HepG2 (cell line): ENCODE data around the gene HSPA1A. TPM values are rescaled to one million over a fixed set of nuclear protein-coding genes. Genes with fewer than 3 reads are reported as not detected.

ENCODE experiments used
- ATAD3A ChIP-seq: sonication (generic); formaldehyde crosslinking; IDR thresholded peaks from 2 replicates; pipeline ENCODE4 v1.4.0; 2020; ENCODE audit warnings: missing genetic modification reagents
- ATF1 ChIP-seq: IDR thresholded peaks from 2 replicates; pipeline ENCODE4 v1.6.1; 2016; ENCODE audit warnings: mild to moderate bottlenecking, control low read depth
- ELF4 ChIP-seq: sonication (generic); formaldehyde crosslinking; IDR thresholded peaks from 2 replicates; pipeline ENCODE4 v1.5.0; 2020; ENCODE audit warnings: missing genetic modification reagents, mild to moderate bottlenecking, moderate library complexity, borderline replicate concordance
- GABPA ChIP-seq, 2 experiments: IDR thresholded peaks; 2 replicates each; pipeline ENCODE4 v1.6.1; 2011 to 2016; ENCODE audit warnings: low read depth in 2 of 2, low read length in 1 of 2, missing biosample characterization in 1 of 2, missing genetic modification characterization in 1 of 2
- PAF1 ChIP-seq: IDR thresholded peaks from 2 replicates; pipeline ENCODE4 v1.6.1; 2016; ENCODE audit warnings: missing genetic modification reagents, missing compliant biosample characterization
- RBAK ChIP-seq: sonication (generic); formaldehyde crosslinking; IDR thresholded peaks from 2 replicates; pipeline ENCODE4 v1.5.1; 2020; ENCODE audit warnings: mild to moderate bottlenecking, missing genetic modification reagents
- RFXANK ChIP-seq: IDR thresholded peaks from 2 replicates; pipeline ENCODE4 v1.6.1; 2016
- SOX13 ChIP-seq, 3 experiments: fragments of 450-650 bp in 1 of 3; sonication (generic) in 1 of 3; formaldehyde crosslinking in 1 of 3; IDR thresholded peaks in 2 of 3; conservative IDR thresholded peaks in 1 of 3; 2 replicates each; pipeline versions ENCODE4 v1.5.0 to v1.6.1; 2016 to 2020; ENCODE audit warnings: antibody characterized with exemption in 1 of 3, mild to moderate bottlenecking in 1 of 3, missing compliant biosample characterization in 1 of 3, missing genetic modification reagents in 1 of 3, moderate library complexity in 1 of 3
- XBP1 ChIP-seq: sonication (generic); formaldehyde crosslinking; IDR thresholded peaks from 2 replicates; pipeline ENCODE4 v1.5.0; 2020; ENCODE audit warnings: missing genetic modification reagents
- XRCC5 ChIP-seq: fragments of 200-400 bp; formaldehyde crosslinking; optimal IDR thresholded peaks from 2 replicates; pipeline ENCODE3; 2017; ENCODE audit warnings: mild to moderate bottlenecking, low read length
- ZNF224 ChIP-seq: sonication (generic); formaldehyde crosslinking; IDR thresholded peaks from 2 replicates; pipeline ENCODE4 v1.5.0; 2020; ENCODE audit warnings: mild to moderate bottlenecking, missing genetic modification reagents
- ZNF570 ChIP-seq: sonication (generic); formaldehyde crosslinking; IDR thresholded peaks from 2 replicates; pipeline ENCODE4 v1.4.0; 2020; ENCODE audit warnings: mild to moderate bottlenecking, missing genetic modification reagents, borderline replicate concordance
- ZNF652 ChIP-seq: IDR thresholded peaks from 2 replicates; pipeline ENCODE4 v1.6.1; 2016; ENCODE audit warnings: low read depth, borderline replicate concordance
- ZNF660 ChIP-seq: sonication (generic); formaldehyde crosslinking; IDR thresholded peaks from 2 replicates; pipeline ENCODE4 v1.5.1; 2020; ENCODE audit warnings: mild to moderate bottlenecking, low read depth, missing genetic modification reagents, borderline replicate concordance
- polyA plus RNA-seq, 8 experiments: library from polyadenylated mRNA; depleted of rRNA in 3 of 8; stranded (reverse) in 7 of 8; unstranded in 1 of 8; fragments of >200 nt; fragmentation: Illumina TruSeq in 4 of 8; extraction: Trizol in 4 of 8; gene quantifications; 2 replicates each; pipeline versions ENCODE4 v1.2.1 to v1.2.3, GENCODE V29; 2011 to 2016; ENCODE audit warnings: low read depth in 4 of 8, missing spikeins in 1 of 8, mixed read lengths in 1 of 8; ENCODE audit not compliant: insufficient read depth in 1 of 8
- total RNA-seq, 5 experiments: library from RNA; depleted of rRNA; stranded (reverse); fragments of >200 nt; fragmentation: Illumina TruSeq; extraction: Trizol; gene quantifications; 2 replicates each; pipeline ENCODE4 v1.2.3, GENCODE V29; 2016; ENCODE audit warnings: low read depth in 1 of 5
- TF ChIP-seq, protein P1 (sequence below): sonication (generic); formaldehyde crosslinking; conservative IDR thresholded peaks from 2 replicates; pipeline ENCODE4 v1.4.0; 2020; ENCODE audit warnings: mild to moderate bottlenecking, missing genetic modification reagents, moderate library complexity
- TF ChIP-seq, protein P2 (sequence below), 2 experiments: IDR thresholded peaks; 2 replicates each; pipeline ENCODE4 v1.6.1; 2011 to 2012; ENCODE audit warnings: low read length in 2 of 2, borderline replicate concordance in 1 of 2, low read depth in 1 of 2, mild to moderate bottlenecking in 1 of 2, moderate library complexity in 1 of 2
- TF ChIP-seq, protein P3 (sequence below): sonication (generic); formaldehyde crosslinking; IDR thresholded peaks from 2 replicates; pipeline ENCODE4 v1.8.1; 2023; ENCODE audit warnings: mild to moderate bottlenecking, missing genetic modification reagents

Gene HSPA1A
- total and polyA plus RNA-seq, 2 of the 13 experiments (the other 11 are each of a cell fraction or from before 2014, with no cell fraction given): 44.5 to 85.0 TPM

DNA sequence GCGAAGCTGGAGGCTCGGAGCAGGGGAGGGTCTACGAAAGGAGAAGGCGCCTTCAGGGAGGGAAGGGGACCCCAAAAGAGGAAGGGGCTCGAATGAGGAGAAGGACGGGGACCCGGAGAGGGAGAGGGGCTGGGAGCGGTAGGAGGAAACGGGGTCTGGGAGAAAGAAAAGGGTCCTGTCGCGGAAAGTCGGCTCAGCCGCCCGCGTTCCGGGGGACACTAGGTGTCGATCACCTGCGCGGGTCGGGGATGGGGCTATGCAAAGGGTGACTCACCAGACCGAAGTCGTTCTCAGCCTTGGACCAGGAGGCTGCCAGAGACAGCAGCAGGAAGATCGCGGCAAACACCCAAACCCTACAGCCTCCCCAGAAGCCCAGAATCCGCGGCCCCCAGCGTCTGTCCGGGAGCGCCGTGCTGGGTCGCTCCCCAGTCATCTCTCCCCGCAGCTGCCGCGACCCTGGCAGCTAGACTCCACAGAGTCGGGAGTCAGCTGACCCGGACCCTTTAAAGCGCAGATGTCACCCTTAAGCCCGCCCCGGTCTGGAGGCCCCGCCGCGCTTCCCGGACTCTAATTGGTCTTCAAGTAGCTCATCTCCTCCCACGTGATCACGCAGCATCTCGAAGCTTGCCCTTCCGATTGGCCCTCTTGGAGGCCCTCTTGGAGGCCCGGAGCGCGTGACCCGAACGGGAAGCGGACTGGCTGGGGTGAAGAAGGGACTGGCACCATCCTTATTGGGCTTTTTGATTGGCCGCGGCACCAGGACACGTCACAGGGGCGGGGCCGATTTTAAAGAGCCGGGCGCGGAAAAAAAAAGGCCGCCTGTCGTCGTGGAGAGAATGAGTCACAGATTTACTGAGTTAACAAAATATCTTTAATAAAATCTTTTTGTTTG is 47.2 kb downstream of the HSPA1A start, which contains the start of gene NEU1 (continued):
- TF ChIP-seq, protein P1, sequence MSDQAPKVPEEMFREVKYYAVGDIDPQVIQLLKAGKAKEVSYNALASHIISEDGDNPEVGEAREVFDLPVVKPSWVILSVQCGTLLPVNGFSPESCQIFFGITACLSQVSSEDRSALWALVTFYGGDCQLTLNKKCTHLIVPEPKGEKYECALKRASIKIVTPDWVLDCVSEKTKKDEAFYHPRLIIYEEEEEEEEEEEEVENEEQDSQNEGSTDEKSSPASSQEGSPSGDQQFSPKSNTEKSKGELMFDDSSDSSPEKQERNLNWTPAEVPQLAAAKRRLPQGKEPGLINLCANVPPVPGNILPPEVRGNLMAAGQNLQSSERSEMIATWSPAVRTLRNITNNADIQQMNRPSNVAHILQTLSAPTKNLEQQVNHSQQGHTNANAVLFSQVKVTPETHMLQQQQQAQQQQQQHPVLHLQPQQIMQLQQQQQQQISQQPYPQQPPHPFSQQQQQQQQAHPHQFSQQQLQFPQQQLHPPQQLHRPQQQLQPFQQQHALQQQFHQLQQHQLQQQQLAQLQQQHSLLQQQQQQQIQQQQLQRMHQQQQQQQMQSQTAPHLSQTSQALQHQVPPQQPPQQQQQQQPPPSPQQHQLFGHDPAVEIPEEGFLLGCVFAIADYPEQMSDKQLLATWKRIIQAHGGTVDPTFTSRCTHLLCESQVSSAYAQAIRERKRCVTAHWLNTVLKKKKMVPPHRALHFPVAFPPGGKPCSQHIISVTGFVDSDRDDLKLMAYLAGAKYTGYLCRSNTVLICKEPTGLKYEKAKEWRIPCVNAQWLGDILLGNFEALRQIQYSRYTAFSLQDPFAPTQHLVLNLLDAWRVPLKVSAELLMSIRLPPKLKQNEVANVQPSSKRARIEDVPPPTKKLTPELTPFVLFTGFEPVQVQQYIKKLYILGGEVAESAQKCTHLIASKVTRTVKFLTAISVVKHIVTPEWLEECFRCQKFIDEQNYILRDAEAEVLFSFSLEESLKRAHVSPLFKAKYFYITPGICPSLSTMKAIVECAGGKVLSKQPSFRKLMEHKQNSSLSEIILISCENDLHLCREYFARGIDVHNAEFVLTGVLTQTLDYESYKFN (CRISPR knock-in tag): peak; percentile 69
- peak; percentile 86 for TF ChIP-seq ZNF224 (CRISPR knock-in tag)
- TF ChIP-seq ZNF652: no peak
- TF ChIP-seq PAF1 (CRISPR knock-in tag): no peak
- TF ChIP-seq, protein P2, sequence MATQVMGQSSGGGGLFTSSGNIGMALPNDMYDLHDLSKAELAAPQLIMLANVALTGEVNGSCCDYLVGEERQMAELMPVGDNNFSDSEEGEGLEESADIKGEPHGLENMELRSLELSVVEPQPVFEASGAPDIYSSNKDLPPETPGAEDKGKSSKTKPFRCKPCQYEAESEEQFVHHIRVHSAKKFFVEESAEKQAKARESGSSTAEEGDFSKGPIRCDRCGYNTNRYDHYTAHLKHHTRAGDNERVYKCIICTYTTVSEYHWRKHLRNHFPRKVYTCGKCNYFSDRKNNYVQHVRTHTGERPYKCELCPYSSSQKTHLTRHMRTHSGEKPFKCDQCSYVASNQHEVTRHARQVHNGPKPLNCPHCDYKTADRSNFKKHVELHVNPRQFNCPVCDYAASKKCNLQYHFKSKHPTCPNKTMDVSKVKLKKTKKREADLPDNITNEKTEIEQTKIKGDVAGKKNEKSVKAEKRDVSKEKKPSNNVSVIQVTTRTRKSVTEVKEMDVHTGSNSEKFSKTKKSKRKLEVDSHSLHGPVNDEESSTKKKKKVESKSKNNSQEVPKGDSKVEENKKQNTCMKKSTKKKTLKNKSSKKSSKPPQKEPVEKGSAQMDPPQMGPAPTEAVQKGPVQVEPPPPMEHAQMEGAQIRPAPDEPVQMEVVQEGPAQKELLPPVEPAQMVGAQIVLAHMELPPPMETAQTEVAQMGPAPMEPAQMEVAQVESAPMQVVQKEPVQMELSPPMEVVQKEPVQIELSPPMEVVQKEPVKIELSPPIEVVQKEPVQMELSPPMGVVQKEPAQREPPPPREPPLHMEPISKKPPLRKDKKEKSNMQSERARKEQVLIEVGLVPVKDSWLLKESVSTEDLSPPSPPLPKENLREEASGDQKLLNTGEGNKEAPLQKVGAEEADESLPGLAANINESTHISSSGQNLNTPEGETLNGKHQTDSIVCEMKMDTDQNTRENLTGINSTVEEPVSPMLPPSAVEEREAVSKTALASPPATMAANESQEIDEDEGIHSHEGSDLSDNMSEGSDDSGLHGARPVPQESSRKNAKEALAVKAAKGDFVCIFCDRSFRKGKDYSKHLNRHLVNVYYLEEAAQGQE (IDR thresholded peaks at IDR 0.05; ENCODE audit: borderline replicate concordance in 1 of 2, low read depth in 1 of 2, low read length in 2 of 2): peak in 1 of 2 experiments; percentile 81; a peak in 2 of 4 replicates
- 0 out of 2 replicates have a peak, but pooled peaks have one; percentile 22 for TF ChIP-seq ZNF570
- peak; percentile 87; the same call in 1 of the 2 replicates for TF ChIP-seq RFXANK
- no peak for TF ChIP-seq ZNF660 (CRISPR knock-in tag)
- peak; percentile 39; the same call in 1 of the 2 replicates for TF ChIP-seq XBP1
- 0 out of 2 replicates have a peak, but pooled peaks have one; percentile 47 for TF ChIP-seq RBAK (CRISPR knock-in tag)
- no peak for TF ChIP-seq ELF4
- TF ChIP-seq GABPA (IDR thresholded peaks at IDR 0.05; ENCODE audit: low read depth, low read length): no peak
- TF ChIP-seq GABPA (CRISPR knock-in tag; IDR thresholded peaks at IDR 0.05; ENCODE audit: low read depth): peak; percentile 75
- TF ChIP-seq XRCC5: peak; percentile 33
- no peak for TF ChIP-seq ATAD3A (CRISPR knock-in tag)
- TF ChIP-seq ATF1: peak; percentile 96
- peak; percentile 63; the same call in 1 of the 2 replicates for TF ChIP-seq SOX13 (IDR thresholded peaks at IDR 0.05)
- peak in 1 of 2 experiments; percentile 56; a peak in 2 of 4 replicates for TF ChIP-seq SOX13 (CRISPR knock-in tag; conservative IDR thresholded peaks at IDR 0.05 in 1 of 2, IDR thresholded peaks at IDR 0.05 in 1 of 2)
- TF ChIP-seq, protein P3, sequence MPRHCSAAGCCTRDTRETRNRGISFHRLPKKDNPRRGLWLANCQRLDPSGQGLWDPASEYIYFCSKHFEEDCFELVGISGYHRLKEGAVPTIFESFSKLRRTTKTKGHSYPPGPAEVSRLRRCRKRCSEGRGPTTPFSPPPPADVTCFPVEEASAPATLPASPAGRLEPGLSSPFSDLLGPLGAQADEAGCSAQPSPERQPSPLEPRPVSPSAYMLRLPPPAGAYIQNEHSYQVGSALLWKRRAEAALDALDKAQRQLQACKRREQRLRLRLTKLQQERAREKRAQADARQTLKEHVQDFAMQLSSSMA (CRISPR knock-in tag): no peak
